Caco-2 (cell line): ENCODE data around the gene SDHB. TPM values are rescaled to one million over a fixed set of nuclear protein-coding genes. Genes with fewer than 3 reads are reported as not detected.

Source experiments
- BruUV-seq: library from RNA; stranded (reverse); fragments of 400-500 nt; replicated peaks from 2 replicates; lab custom pipeline; 2021; lab: Mats Ljungman, UMichigan
- CTCF ChIA-PET: fragments of 300-600 bp; sonication (Branson Sonifier 250); formaldehyde crosslinking; loops from one replicate; lab custom pipeline; 2022; ENCODE audit warnings: antibody characterized with exemption; lab: Charles Lee
- POLR2A ChIA-PET: fragments of 300-600 bp; sonication (Branson Sonifier 250); formaldehyde crosslinking; loops from one replicate; lab custom pipeline; 2022; ENCODE audit warnings: antibody characterized with exemption; lab: Charles Lee
- DNase-seq, 2 experiments: peaks; one replicate each; pipeline versions ENCODE4 v3.0.0 to v3.0.0-alpha.2; 2020 to 2022
- H3K27me3 ChIP-seq: replicated peaks from 2 replicates; pipeline ENCODE4 v1.6.0; 2011; ENCODE audit warnings: low read length; ENCODE audit not compliant: control insufficient read depth, insufficient read depth
- H3K36me3 ChIP-seq: 2 replicates; pipeline ENCODE4 v1.5.1; 2011; ENCODE audit warnings: low read length; ENCODE audit not compliant: control insufficient read depth, insufficient read depth
- H3K4me1 ChIP-seq: fragments of 250-450 bp; sonication (Bioruptor Pico); 2 replicates; pipeline ENCODE4 v1.5.1; 2020; ENCODE audit warnings: mild to moderate bottlenecking
- H3K4me3 ChIP-seq: 2 replicates; pipeline ENCODE4 v1.5.1; 2011; ENCODE audit warnings: low read depth, mild to moderate bottlenecking, control low read depth, low read length
- H3K9me3 ChIP-seq: fragments of 250-450 bp; sonication (Bioruptor Pico); 2 replicates; pipeline ENCODE4 v1.5.1; 2020; ENCODE audit warnings: mild to moderate bottlenecking, moderate library complexity
- H3K27ac Mint-ChIP-seq: one replicate; pipeline ENCODE4 v1.8.0; 2022; ENCODE audit warnings: mixed read lengths; ENCODE audit not compliant: unreplicated experiment
- H3K27me3 Mint-ChIP-seq: one replicate; pipeline ENCODE4 v1.8.0; 2022; ENCODE audit warnings: mixed read lengths; ENCODE audit not compliant: insufficient read depth, unreplicated experiment
- H3K36me3 Mint-ChIP-seq: one replicate; pipeline ENCODE4 v1.8.0; 2022; ENCODE audit warnings: mild to moderate bottlenecking, mixed read lengths; ENCODE audit not compliant: insufficient read depth, unreplicated experiment
- H3K4me1 Mint-ChIP-seq: one replicate; pipeline ENCODE4 v1.8.0; 2022; ENCODE audit warnings: low read depth, mixed read lengths; ENCODE audit not compliant: unreplicated experiment
- H3K4me3 Mint-ChIP-seq: one replicate; pipeline ENCODE4 v1.8.0; 2022; ENCODE audit warnings: mild to moderate bottlenecking, moderate library complexity, mixed read lengths; ENCODE audit not compliant: unreplicated experiment
- H3K9me3 Mint-ChIP-seq: one replicate; pipeline ENCODE4 v1.8.0; 2022; ENCODE audit warnings: mixed read lengths; ENCODE audit not compliant: unreplicated experiment
- intact Hi-C: fragments of 100-400 bp; cut with micrococcal nuclease; formaldehyde crosslinking; loops from one replicate; pipeline ENCODE4 v1.10.0; 2022; ENCODE audit not compliant: unreplicated experiment
- total RNA-seq: library from RNA; stranded (reverse); gene quantifications from 2 replicates; pipeline ENCODE4 v1.2.3, GENCODE V29; 2022
- TF ChIP-seq, protein P1 (sequence below), 2 experiments: fragments of 200-600 bp in 1 of 2; IDR thresholded peaks; 1 replicate in 1 of 2; 2 replicates in 1 of 2; pipeline versions ENCODE4 v1.5.1 to v1.8.0; 2011 to 2022; ENCODE audit warnings: antibody characterized with exemption in 1 of 2, control low read depth in 1 of 2, inconsistent platforms in 1 of 2, low read depth in 1 of 2, low read length in 1 of 2, mild to moderate bottlenecking in 1 of 2, moderate library complexity in 1 of 2; ENCODE audit not compliant: insufficient read depth in 1 of 2, severe bottlenecking in 1 of 2, unreplicated experiment in 1 of 2

The SDHB gene
- total RNA-seq, 1 experiment from 2014 or later: 91.5 TPM

DNA sequence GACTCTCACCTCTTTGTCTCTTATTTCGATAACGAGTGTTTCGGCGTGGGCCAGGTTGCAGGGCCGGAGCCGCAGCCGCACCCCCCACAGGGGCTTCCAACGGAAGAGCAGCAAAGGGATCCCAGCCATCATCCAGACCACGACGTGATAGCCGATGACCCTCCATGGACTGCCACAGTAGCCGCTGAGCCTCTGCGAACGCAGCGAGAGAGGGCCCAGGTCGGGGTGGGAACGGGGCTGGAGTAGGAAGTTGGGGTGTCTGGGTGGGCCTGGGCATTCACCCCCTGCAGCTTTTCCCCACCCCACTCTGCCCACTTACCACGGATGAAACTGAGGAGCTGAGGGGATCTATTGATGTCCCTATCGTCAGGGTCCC lies 48.5 kb downstream of the SDHB start:
- no peaks in the 10 kb centered on the region for H3K4me1 ChIP-seq
- H3K9me3 ChIP-seq: no peaks in the 10 kb centered on the region
- intact Hi-C loops: no loop called here
- Mint-ChIP-seq H3K36me3 (no peaks in the 10 kb centered on the region), H3K27me3 (no peaks in the 10 kb centered on the region), H3K27ac (no peak overlapping the region), H3K4me1 (no peaks in the 10 kb centered on the region), H3K4me3 (no peak overlapping the region), H3K9me3 (no peaks in the 10 kb centered on the region)
- no peaks in the 10 kb centered on the region for H3K36me3 ChIP-seq
- POLR2A ChIA-PET: no interaction called here
- CTCF ChIA-PET: no interaction called here
- no peaks in the 10 kb centered on the region for H3K27me3 ChIP-seq
- no peak overlapping the region for H3K4me3 ChIP-seq
- TF ChIP-seq, protein P1, sequence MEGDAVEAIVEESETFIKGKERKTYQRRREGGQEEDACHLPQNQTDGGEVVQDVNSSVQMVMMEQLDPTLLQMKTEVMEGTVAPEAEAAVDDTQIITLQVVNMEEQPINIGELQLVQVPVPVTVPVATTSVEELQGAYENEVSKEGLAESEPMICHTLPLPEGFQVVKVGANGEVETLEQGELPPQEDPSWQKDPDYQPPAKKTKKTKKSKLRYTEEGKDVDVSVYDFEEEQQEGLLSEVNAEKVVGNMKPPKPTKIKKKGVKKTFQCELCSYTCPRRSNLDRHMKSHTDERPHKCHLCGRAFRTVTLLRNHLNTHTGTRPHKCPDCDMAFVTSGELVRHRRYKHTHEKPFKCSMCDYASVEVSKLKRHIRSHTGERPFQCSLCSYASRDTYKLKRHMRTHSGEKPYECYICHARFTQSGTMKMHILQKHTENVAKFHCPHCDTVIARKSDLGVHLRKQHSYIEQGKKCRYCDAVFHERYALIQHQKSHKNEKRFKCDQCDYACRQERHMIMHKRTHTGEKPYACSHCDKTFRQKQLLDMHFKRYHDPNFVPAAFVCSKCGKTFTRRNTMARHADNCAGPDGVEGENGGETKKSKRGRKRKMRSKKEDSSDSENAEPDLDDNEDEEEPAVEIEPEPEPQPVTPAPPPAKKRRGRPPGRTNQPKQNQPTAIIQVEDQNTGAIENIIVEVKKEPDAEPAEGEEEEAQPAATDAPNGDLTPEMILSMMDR (IDR thresholded peaks at IDR 0.05; ENCODE audit: insufficient read depth in 1 of 2, low read depth in 1 of 2, low read length in 1 of 2, severe bottlenecking in 1 of 2, unreplicated experiment in 1 of 2): no peak
- no TSS peak for BruUV-seq
- DNase-seq: no peak

DNA sequence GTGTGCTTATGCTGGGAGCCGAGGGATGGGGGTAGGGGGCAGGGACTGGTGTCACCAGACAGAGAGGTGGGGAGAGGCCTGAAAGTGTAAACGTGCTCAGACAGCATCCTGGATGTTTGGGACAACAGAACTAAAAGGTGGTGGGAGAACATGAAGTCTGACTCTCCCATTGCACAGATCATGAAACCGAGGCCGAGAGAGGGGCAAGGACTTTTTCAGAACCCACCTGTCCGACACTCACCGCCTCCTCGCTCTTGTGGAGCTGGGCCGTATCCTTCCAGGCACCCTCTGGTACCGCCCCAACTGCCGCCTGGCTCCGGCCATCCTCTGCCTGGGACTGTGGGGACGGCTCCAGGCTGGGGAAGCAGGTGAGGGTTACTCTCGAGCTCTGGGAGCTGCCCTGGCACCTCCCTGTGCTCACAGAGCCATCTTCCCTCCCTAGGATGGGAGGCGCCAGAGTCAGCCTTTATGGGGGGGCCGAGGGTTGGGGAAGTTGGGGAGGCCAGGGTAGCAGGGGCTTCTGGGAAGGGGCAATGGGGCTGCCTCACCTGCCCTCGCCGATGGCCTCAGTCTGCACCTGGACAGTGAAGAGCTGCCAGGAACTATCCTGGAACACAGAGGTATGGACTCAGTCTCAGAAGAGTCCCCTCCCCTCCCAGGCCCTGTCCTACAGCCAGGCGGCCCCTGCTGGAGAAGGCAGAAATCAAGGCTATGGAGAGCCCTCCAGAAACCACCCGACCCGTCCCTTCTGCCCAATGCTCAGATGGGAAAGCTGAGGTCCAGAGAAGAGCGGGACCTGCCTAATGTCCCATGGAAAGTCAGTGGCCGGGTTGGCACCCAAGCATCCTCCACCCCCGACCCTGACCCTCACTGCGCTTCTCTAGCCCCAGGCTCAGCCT lies 49.1 kb downstream of the SDHB start:
- TF ChIP-seq, protein P1 (IDR thresholded peaks at IDR 0.05; ENCODE audit: insufficient read depth in 1 of 2, low read depth in 1 of 2, low read length in 1 of 2, severe bottlenecking in 1 of 2, unreplicated experiment in 1 of 2): no peak
- no peaks in the 10 kb centered on the region for H3K9me3 Mint-ChIP-seq
- no peaks in the 10 kb centered on the region for H3K4me1 ChIP-seq
- H3K36me3 ChIP-seq: no peaks in the 10 kb centered on the region
- no peak overlapping the region for H3K4me3 Mint-ChIP-seq
- intact Hi-C loops: no loop called here
- H3K27ac Mint-ChIP-seq: no peak overlapping the region
- H3K4me1 Mint-ChIP-seq: no peaks in the 10 kb centered on the region
- H3K27me3 ChIP-seq: no peaks in the 10 kb centered on the region
- ChIA-PET POLR2A (no interaction called here), CTCF (no interaction called here)
- no peak for DNase-seq
- H3K36me3 Mint-ChIP-seq: peaks cover 2% of the 10 kb centered on the region
- H3K4me3 ChIP-seq: no peak overlapping the region
- no TSS peak for BruUV-seq
- H3K27me3 Mint-ChIP-seq: no peaks in the 10 kb centered on the region
- H3K9me3 ChIP-seq: no peaks in the 10 kb centered on the region

DNA sequence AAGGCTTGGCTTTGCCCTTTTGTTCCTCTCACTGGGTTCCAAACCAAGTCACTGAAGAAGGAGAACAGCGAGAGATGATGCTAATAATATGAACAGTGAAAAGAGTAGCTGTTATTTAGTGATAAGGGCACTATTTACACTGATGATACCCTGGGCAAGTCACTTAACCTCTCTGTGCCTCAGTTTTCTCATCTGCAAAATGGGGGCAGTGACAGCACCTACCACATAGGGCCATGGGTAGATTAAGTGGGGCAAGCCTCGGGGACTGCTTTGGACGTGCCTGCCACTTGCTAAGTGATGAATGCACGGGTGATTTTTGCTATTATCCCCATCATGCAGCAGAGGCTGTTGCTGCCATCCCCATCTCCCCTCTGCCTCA lies 51.3 kb downstream of the SDHB start:
- no peaks in the 10 kb centered on the region for H3K36me3 ChIP-seq
- H3K9me3 Mint-ChIP-seq: no peaks in the 10 kb centered on the region
- no peak overlapping the region for H3K27ac Mint-ChIP-seq
- no peaks in the 10 kb centered on the region for H3K9me3 ChIP-seq
- ChIA-PET CTCF (no interaction called here), POLR2A (no interaction called here)
- no TSS peak for BruUV-seq
- no peaks in the 10 kb centered on the region for H3K4me1 ChIP-seq
- TF ChIP-seq, protein P1 (IDR thresholded peaks at IDR 0.05; ENCODE audit: insufficient read depth in 1 of 2, low read depth in 1 of 2, low read length in 1 of 2, severe bottlenecking in 1 of 2, unreplicated experiment in 1 of 2): no peak
- H3K27me3 Mint-ChIP-seq: no peaks in the 10 kb centered on the region
- no peak overlapping the region for H3K4me3 Mint-ChIP-seq
- intact Hi-C loops: no loop called here
- no peak overlapping the region for H3K4me3 ChIP-seq
- peaks cover 9% of the 10 kb centered on the region for H3K36me3 Mint-ChIP-seq
- no peak for DNase-seq
- H3K27me3 ChIP-seq: no peaks in the 10 kb centered on the region
- no peaks in the 10 kb centered on the region for H3K4me1 Mint-ChIP-seq
